A549 treated with RU486 at 1 μM for 4 hours (cell line): ENCODE measurements around the gene TMEM42. TPM values are rescaled to one million over a fixed set of nuclear protein-coding genes. Genes with fewer than 3 reads are reported as not detected.

Source experiments
- total RNA-seq: library from RNA; stranded (reverse); fragments of 200-300 nt; extraction: Qiagen RNA extraction; gene quantifications from 5 replicates; pipeline ENCODE4 v1.2.3, GENCODE V29; 2022; ENCODE audit warnings: low read depth

Gene TMEM42
- total RNA-seq = 6.5 to 11.1 TPM (median 10.6 TPM) in 5 replicates

DNA sequence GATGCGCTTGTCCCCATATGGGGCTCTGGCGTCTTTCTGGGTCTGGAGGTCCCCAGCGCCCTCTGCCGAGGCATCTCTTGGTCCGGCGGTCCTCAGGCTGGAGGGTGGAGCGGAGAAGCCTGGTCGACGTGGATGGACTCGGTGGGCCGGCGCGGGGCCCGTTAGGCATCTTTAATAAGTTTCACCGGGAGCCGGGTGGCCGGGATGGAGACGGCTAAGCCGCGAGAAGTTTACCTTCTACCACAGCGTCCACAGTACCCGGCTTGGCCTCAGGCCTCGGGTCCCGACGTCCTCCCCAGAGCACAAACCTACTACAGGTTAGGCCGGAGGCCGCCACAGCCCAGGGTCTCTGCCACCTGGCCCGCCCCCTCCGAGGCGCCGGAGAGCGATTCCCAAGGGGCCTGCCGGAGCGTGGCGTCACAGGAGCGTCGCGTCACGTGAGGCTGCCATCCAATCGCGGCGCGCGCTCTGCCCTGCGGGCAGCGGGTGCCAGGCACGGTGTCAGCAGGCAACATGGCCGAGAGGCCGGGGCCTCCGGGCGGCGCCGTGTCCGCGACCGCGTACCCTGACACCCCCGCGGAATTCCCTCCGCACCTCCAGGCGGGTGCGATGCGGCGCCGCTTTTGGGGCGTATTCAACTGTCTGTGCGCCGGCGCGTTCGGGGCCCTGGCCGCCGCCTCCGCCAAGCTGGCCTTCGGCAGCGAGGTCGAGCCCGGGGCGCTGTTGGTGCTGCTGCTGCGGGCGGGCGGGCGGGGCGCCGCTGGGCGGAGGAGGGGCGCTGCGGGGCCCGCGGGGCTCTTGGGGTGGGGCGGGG is at the start of gene TMEM42:
Gene TMEM42, plus strand, starts transcription at position 501 of the 814 bp plus-strand sequence. Its CDS starts 13 bp downstream, at position 514.

GRCh38 chr3:44874308-44874707 is 12.6 kb downstream of the TMEM42 start, which contains the start of gene TGM4:
Gene TGM4, plus strand, starts transcription at chr3:44874608. Its CDS starts 71 bp downstream, at chr3:44874679.

Other genes starting within 250 kb of the TMEM42 start
- gene ZNF197, start 236.9 kb upstream of the TMEM42 start, total RNA-seq = 0.90 to 2.1 TPM (median 1.9 TPM) in 5 replicates
- 4.7 to 7.3 TPM (median 5.4 TPM) in 5 replicates for gene ZNF35, start 213.2 kb upstream of the TMEM42 start, total RNA-seq
- 1.3 to 2.2 TPM (median 1.4 TPM) in 5 replicates for gene ZNF502, start 149.3 kb upstream of the TMEM42 start, total RNA-seq
- not detected in 5 replicates for gene ZNF501, start 132.3 kb upstream of the TMEM42 start, total RNA-seq
- gene KIAA1143, start 100.3 kb upstream of the TMEM42 start, total RNA-seq = 12.9 to 19.6 TPM (median 14.7 TPM) in 5 replicates
- 8.0 to 12.3 TPM (median 9.3 TPM) in 5 replicates for gene KIF15, start 100.1 kb upstream of the TMEM42 start, total RNA-seq
- 0.10 to 0.17 TPM in 2 of 5 replicates, not detected in the others for gene TGM4, start 12.7 kb downstream of the TMEM42 start, total RNA-seq
- 35.4 to 41.7 TPM (median 38.3 TPM) in 5 replicates for gene ZDHHC3, start 114.3 kb downstream of the TMEM42 start, total RNA-seq
- 43.0 to 50.3 TPM (median 48.4 TPM) in 5 replicates for gene EXOSC7, start 114.3 kb downstream of the TMEM42 start, total RNA-seq
- gene CLEC3B, start 164.4 kb downstream of the TMEM42 start, total RNA-seq = 0.25 TPM in 1 of 5 replicates, not detected in the others